PC-3 (cell line): ENCODE data around the gene COL6A1. TPM values are rescaled to one million over a fixed set of nuclear protein-coding genes. Genes with fewer than 3 reads are reported as not detected.
"Not testable (repeated sequence)": the region's sequence is repeated elsewhere in the genome, so short reads cannot be mapped to it uniquely, and the experiment has no call there.

Experiments
- ATAC-seq: fragments of 200-7000 bp; cut with Tn5 transposase; 2 replicates; pipeline ENCODE4 v1.9.1; 2020; ENCODE audit warnings: mild to moderate bottlenecking, moderate library complexity
- BruUV-seq: library from RNA; stranded (reverse); fragments of 400-500 nt; replicated peaks from 2 replicates; lab custom pipeline; 2021; lab: Mats Ljungman, UMichigan
- CTCF ChIA-PET: fragments of 300-600 bp; sonication (Branson Sonifier 250); formaldehyde crosslinking; loops from one replicate; lab custom pipeline; 2022; ENCODE audit warnings: antibody characterized with exemption; lab: Charles Lee
- POLR2A ChIA-PET: fragments of 300-600 bp; sonication (Branson Sonifier 250); formaldehyde crosslinking; loops from one replicate; lab custom pipeline; 2022; ENCODE audit warnings: antibody characterized with exemption; ENCODE audit not compliant: unreplicated experiment; lab: Charles Lee
- DNase-seq: peaks from one replicate; pipeline ENCODE4 v3.0.0-alpha.2; 2015
- H2AFZ ChIP-seq: fragments of 300-600 bp; sonication (generic); 2 replicates; pipeline ENCODE4 v1.6.0; 2016; ENCODE audit warnings: antibody characterized with exemption, low read length
- H3F3A ChIP-seq: fragments of 300-600 bp; sonication (generic); one replicate; pipeline ENCODE4 v1.6.0; 2017; ENCODE audit warnings: antibody characterized with exemption, low read length, control low read depth, mild to moderate bottlenecking; ENCODE audit not compliant: unreplicated experiment
- H3K27ac ChIP-seq: fragments of 300-600 bp; sonication (generic); 2 replicates; pipeline ENCODE4 v1.5.1; 2016; ENCODE audit warnings: mild to moderate bottlenecking, low read length
- H3K27me3 ChIP-seq: fragments of 300-600 bp; sonication (generic); 2 replicates; pipeline ENCODE4 v1.6.1; 2016; ENCODE audit warnings: low read length, mixed read lengths
- H3K36me3 ChIP-seq: fragments of 300-600 bp; sonication (generic); 2 replicates; pipeline ENCODE4 v1.6.1; 2016; ENCODE audit warnings: low read depth, mixed run types, low read length, mixed read lengths
- H3K4me1 ChIP-seq: fragments of 300-600 bp; sonication (generic); 2 replicates; pipeline ENCODE4 v1.5.1; 2016; ENCODE audit warnings: low read length; ENCODE audit not compliant: insufficient read depth
- H3K4me2 ChIP-seq: fragments of 300-600 bp; sonication (generic); 2 replicates; pipeline ENCODE4 v1.6.0; 2016; ENCODE audit warnings: low read length
- H3K4me3 ChIP-seq: fragments of 300-600 bp; sonication (generic); 2 replicates; pipeline ENCODE4 v1.5.1; 2016; ENCODE audit warnings: mild to moderate bottlenecking, low read length, mixed read lengths
- H3K79me2 ChIP-seq: fragments of 300-600 bp; sonication (generic); 2 replicates; pipeline ENCODE4 v1.6.1; 2017; ENCODE audit warnings: low read length, mixed read lengths
- H3K9ac ChIP-seq: fragments of 300-600 bp; sonication (generic); 2 replicates; pipeline ENCODE4 v1.6.0; 2016; ENCODE audit warnings: mild to moderate bottlenecking, low read length
- H3K9me2 ChIP-seq: fragments of 300-600 bp; sonication (generic); replicated peaks from 2 replicates; pipeline ENCODE4 v1.6.1; 2016; ENCODE audit warnings: mixed run types, low read length, mixed read lengths
- H3K9me3 ChIP-seq: fragments of 300-600 bp; sonication (generic); 2 replicates; pipeline ENCODE4 v1.6.1; 2016; ENCODE audit warnings: low read length, mixed read lengths
- H4K20me1 ChIP-seq: fragments of 300-600 bp; sonication (generic); 2 replicates; pipeline ENCODE4 v1.6.1; 2016; ENCODE audit warnings: low read length, mixed read lengths
- EZH2 ChIP-seq: fragments of 300-600 bp; sonication (generic); IDR thresholded peaks from one replicate; pipeline ENCODE4 v1.6.1; 2017; ENCODE audit warnings: antibody characterized with exemption, mild to moderate bottlenecking, low read length; ENCODE audit not compliant: unreplicated experiment
- EZH2phosphoT487 ChIP-seq: fragments of 300-600 bp; sonication (generic); IDR thresholded peaks from 2 replicates; pipeline ENCODE4 v1.6.1; 2018; ENCODE audit warnings: mild to moderate bottlenecking, antibody characterized with exemption, low read length, borderline replicate concordance
- intact Hi-C: fragments of 100-400 bp; cut with micrococcal nuclease; formaldehyde crosslinking; loops from 2 replicates; pipeline ENCODE4 v1.9.0; 2023
- total RNA-seq: library from RNA; depleted of rRNA; stranded (reverse); fragments of >200 nt; gene quantifications from 2 replicates; pipeline ENCODE4 v1.2.3, GENCODE V29; 2014
- TF ChIP-seq, protein P1 (sequence below): fragments of 300-600 bp; sonication (generic); conservative IDR thresholded peaks from 2 replicates; pipeline ENCODE4 v1.5.1; 2017; ENCODE audit warnings: antibody characterized with exemption, low read depth, mild to moderate bottlenecking, low read length

Gene COL6A1
- total RNA-seq, 1 experiment from 2014 or later, result 487 TPM

DNA sequence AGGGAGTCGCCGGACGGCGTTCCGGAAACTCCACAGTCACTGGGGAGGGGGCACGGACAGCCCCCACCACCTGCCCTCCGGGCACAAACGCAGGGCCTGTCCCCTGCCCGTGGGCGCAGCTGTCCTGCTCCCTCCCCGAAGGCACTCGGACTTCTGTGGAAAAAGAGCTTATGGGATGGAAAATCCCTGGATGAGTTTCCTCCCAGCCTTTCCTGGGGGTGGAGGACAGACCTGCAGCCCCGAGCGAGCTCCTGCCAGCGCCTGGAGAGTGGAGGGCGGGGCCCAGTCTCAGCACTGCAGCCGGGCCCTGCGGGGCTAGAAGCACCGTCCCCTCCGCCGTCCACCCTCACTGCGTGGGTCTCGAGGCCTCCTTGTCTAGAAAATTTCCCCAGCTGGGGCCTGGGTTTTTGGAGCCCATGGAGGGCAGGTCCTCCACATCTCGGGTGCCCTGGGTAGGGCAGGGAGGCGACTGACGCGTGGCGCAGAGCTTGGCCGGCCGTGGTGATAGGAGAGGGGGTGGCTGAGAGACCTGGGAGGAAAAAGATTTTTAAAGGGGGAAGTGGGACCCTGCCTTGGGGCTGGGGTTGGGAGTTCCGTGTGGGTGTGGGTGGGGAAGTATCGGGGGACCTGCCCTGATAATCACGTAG is 6.4 kb upstream of the COL6A1 start:
- CTCF ChIA-PET, result interaction anchor here (0.6 kb wide), 1 partner anchor 8 kb away, joined by 3 read pairs; no protein-coding TSS in a partner anchor
- H3K36me3 ChIP-seq, result no peaks in the 10 kb centered on the region
- no peaks in the 10 kb centered on the region for H3K9me3 ChIP-seq
- H3K4me2 ChIP-seq, result peak overlapping the region; percentile 98
- H4K20me1 ChIP-seq, result no peaks in the 10 kb centered on the region
- 0 out of 2 replicates have a peak, but pooled peaks cover under 1% of the 10 kb centered on the region for H3K79me2 ChIP-seq
- peaks cover 49% of the 10 kb centered on the region for H3K4me1 ChIP-seq
- H3K9me2 ChIP-seq, result no peaks in the 10 kb centered on the region
- intact Hi-C loops, result no loop called here
- peak overlapping the region; percentile 73 for H2AFZ ChIP-seq
- H3K27ac ChIP-seq, result peak overlapping the region; percentile 93
- peaks cover 12% of the 10 kb centered on the region for H3F3A ChIP-seq
- TF ChIP-seq EZH2phosphoT487 (no peak), EZH2 (no peak)
- TF ChIP-seq, protein P1, sequence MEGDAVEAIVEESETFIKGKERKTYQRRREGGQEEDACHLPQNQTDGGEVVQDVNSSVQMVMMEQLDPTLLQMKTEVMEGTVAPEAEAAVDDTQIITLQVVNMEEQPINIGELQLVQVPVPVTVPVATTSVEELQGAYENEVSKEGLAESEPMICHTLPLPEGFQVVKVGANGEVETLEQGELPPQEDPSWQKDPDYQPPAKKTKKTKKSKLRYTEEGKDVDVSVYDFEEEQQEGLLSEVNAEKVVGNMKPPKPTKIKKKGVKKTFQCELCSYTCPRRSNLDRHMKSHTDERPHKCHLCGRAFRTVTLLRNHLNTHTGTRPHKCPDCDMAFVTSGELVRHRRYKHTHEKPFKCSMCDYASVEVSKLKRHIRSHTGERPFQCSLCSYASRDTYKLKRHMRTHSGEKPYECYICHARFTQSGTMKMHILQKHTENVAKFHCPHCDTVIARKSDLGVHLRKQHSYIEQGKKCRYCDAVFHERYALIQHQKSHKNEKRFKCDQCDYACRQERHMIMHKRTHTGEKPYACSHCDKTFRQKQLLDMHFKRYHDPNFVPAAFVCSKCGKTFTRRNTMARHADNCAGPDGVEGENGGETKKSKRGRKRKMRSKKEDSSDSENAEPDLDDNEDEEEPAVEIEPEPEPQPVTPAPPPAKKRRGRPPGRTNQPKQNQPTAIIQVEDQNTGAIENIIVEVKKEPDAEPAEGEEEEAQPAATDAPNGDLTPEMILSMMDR, result no peak
- no peaks in the 10 kb centered on the region for H3K27me3 ChIP-seq
- no TSS peak for BruUV-seq
- H3K4me3 ChIP-seq, result peak overlapping the region; percentile 64
- peak overlapping the region; percentile 90 for H3K9ac ChIP-seq
- POLR2A ChIA-PET, result interaction anchor here (0.6 to 1.1 kb wide), 2 partner anchors 19 to 124 kb away, joined by 3 read pairs; no protein-coding TSS in a partner anchor
- ATAC-seq (peak; percentile 29), DNase-seq (peak; percentile 70)

DNA sequence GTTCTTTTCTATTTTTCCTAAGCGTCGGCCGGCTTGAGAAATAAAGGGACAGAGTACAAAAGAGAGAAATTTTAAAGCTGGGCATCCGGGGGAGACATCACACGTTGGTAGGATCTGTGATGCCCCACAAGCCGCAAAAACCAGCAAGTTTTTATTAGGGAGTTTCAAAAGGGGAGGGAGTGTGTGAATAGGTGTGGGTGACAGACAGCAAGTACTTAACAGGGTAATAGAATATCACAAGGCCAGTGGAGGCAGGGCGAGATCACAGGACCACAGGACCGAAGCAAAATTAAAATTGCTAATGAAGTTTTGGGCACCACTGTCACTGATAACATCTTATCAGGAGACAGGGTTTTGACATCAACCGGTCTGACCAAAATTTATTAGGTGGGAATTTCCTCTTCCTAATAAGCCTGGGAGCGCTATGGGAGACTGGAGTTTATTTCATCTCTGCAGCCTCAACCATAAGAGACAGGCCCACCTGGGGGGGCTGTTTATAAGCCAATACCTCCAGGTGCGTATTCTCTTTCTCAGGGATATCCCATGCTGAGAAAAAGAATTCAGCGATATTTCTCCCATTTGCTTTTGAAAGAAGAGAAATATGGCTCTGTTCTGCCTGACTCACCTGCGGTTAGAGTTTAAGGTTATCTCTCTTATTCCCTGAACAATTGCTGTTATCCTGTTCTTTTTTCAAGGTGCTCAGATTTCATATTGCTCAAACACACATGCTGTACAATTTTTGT is 5.7 kb upstream of the COL6A1 start:
- DNase-seq, ATAC-seq, H3K9me3 ChIP-seq, H3K36me3 ChIP-seq, H2AFZ ChIP-seq, H3K27me3 ChIP-seq, H3K9me2 ChIP-seq, H3K4me3 ChIP-seq, intact Hi-C loops, H4K20me1 ChIP-seq, CTCF ChIA-PET, BruUV-seq, H3K79me2 ChIP-seq: not testable (repeated sequence)
- H3K4me1 ChIP-seq, result peaks cover 56% of the 10 kb centered on the region
- peaks cover 12% of the 10 kb centered on the region for H3F3A ChIP-seq
- POLR2A ChIA-PET, result interaction anchor here (0.6 to 1.1 kb wide), 2 partner anchors 18 to 124 kb away, joined by 3 read pairs; no protein-coding TSS in a partner anchor
- peak overlapping the region; percentile 90; the same call in 1 of the 2 replicates for H3K9ac ChIP-seq
- H3K4me2 ChIP-seq, result peak overlapping the region; percentile 98; the same call in 1 of the 2 replicates
- peak overlapping the region; percentile 93 for H3K27ac ChIP-seq

DNA sequence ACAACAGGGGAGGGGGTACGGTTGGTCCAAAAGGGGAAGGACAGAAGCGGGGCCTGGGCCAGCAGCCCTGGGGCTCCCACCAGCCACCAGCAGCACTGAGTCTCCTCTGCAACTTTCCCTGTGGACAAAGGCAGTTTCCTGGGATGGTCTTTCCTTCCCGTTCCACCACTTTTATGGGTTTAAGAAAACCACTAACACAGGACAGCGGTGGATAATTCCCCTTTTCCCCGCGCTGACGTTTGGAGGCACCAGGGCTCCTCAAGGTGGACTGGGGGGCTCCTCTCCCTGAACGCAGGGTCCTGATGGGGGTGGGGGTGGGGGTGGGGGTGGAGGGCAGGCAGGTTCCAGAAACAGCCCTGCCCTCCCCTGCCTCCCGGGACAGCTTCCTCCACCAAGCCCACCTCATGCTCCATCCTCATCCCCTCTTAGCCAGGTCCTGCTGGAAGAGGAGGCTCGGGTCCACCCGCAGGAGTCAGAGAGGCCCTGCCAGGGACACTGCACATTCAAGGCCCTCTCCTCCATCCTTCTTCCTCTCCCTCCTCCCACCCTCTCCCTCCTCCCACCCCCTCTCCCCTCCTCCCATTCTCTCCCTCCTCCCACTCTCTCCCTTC is 4.8 kb upstream of the COL6A1 start:
- Histone ChIP-seq H3F3A (peaks cover 12% of the 10 kb centered on the region), H3K4me1 (peaks cover 59% of the 10 kb centered on the region), H4K20me1 (0 out of 2 replicates have a peak, but pooled peaks cover under 1% of the 10 kb centered on the region), H3K79me2 (peaks cover 13% of the 10 kb centered on the region), H3K36me3 (no peaks in the 10 kb centered on the region), H3K4me2 (no peak overlapping the region), H3K9ac (no peak overlapping the region), H3K4me3 (no peak overlapping the region), H3K27me3 (no peaks in the 10 kb centered on the region), H3K9me2 (no peaks in the 10 kb centered on the region), H3K27ac (no peak overlapping the region), H2AFZ (no peak overlapping the region), H3K9me3 (no peaks in the 10 kb centered on the region)
- DNase-seq (no peak), ATAC-seq (no peak)
- CTCF ChIA-PET, result no interaction called here
- intact Hi-C loops, result no loop called here
- BruUV-seq, result no TSS peak
- POLR2A ChIA-PET, result no interaction called here
- TF ChIP-seq EZH2phosphoT487 (no peak), EZH2 (no peak)
- TF ChIP-seq, protein P1, result no peak
